ENCODE data around the gene MARCHF3.

The MARCHF3 gene

GRCh38 chr5:126959188-126959587 is 71.2 kb downstream of the MARCHF3 start (continued):
- TF ChIP-seq CREB5 (CRISPR knock-in tag; IDR thresholded peaks at IDR 0.05; ENCODE audit: low read depth) = no peak

GRCh38 chr5:126956991-126957390 is 73.4 kb downstream of the MARCHF3 start:
- ATAC-seq = no peak
- TF ChIP-seq CREB5 (CRISPR knock-in tag; IDR thresholded peaks at IDR 0.05; ENCODE audit: low read depth) (no peak), RARB (CRISPR knock-in tag; IDR thresholded peaks at IDR 0.05) (no peak), GLIS3 (CRISPR knock-in tag; IDR thresholded peaks at IDR 0.05) (no peak), SNAI2 (CRISPR knock-in tag; IDR thresholded peaks at IDR 0.05) (no peak), TSHZ2 (CRISPR knock-in tag; IDR thresholded peaks at IDR 0.05) (no peak), TCF4 (CRISPR knock-in tag; IDR thresholded peaks at IDR 0.05; ENCODE audit: borderline replicate concordance) (no peak), BACH2 (CRISPR knock-in tag; IDR thresholded peaks at IDR 0.05; ENCODE audit: borderline replicate concordance) (no peak), CSDC2 (CRISPR knock-in tag; IDR thresholded peaks at IDR 0.05) (no peak), PATZ1 (CRISPR knock-in tag; IDR thresholded peaks at IDR 0.05; ENCODE audit: borderline replicate concordance) (no peak), ZNF8 (CRISPR knock-in tag; IDR thresholded peaks at IDR 0.05) (no peak), ZNF565 (CRISPR knock-in tag; conservative IDR thresholded peaks at IDR 0.05; ENCODE audit: low read depth) (no peak)

GRCh38 chr5:126954981-126955380 is 75.4 kb downstream of the MARCHF3 start:
- no peak for TF ChIP-seq ZFP3 (CRISPR knock-in tag; IDR thresholded peaks at IDR 0.05)
- TF ChIP-seq POU6F1 (CRISPR knock-in tag; IDR thresholded peaks at IDR 0.05; ENCODE audit: borderline replicate concordance, low read depth) = no peak
- TF ChIP-seq RARB (CRISPR knock-in tag; IDR thresholded peaks at IDR 0.05) = no peak
- TF ChIP-seq PPARA (CRISPR knock-in tag; IDR thresholded peaks at IDR 0.05; ENCODE audit: borderline replicate concordance) = no peak
- no peak for TF ChIP-seq ZNF565 (CRISPR knock-in tag; conservative IDR thresholded peaks at IDR 0.05; ENCODE audit: low read depth)
- TF ChIP-seq ZC3H10 (CRISPR knock-in tag; IDR thresholded peaks at IDR 0.05) = no peak
- ATAC-seq = no peak

GRCh38 chr5:126953640-126954039 is 76.7 kb downstream of the MARCHF3 start:
- no peak for ATAC-seq
- TF ChIP-seq TOX (CRISPR knock-in tag; IDR thresholded peaks at IDR 0.05; ENCODE audit: borderline replicate concordance) (no peak), ARNTL (CRISPR knock-in tag; IDR thresholded peaks at IDR 0.05; ENCODE audit: borderline replicate concordance, low read depth) (no peak), ZNF8 (CRISPR knock-in tag; IDR thresholded peaks at IDR 0.05) (no peak), TSHZ2 (CRISPR knock-in tag; IDR thresholded peaks at IDR 0.05) (no peak), PATZ1 (CRISPR knock-in tag; IDR thresholded peaks at IDR 0.05; ENCODE audit: borderline replicate concordance) (no peak), GLIS3 (CRISPR knock-in tag; IDR thresholded peaks at IDR 0.05) (no peak), CSRNP3 (CRISPR knock-in tag; IDR thresholded peaks at IDR 0.05) (no peak), ZC3H10 (CRISPR knock-in tag; IDR thresholded peaks at IDR 0.05) (no peak), ISL1 (CRISPR knock-in tag; IDR thresholded peaks at IDR 0.05) (no peak), ESRRG (CRISPR knock-in tag; IDR thresholded peaks at IDR 0.05) (no peak), RARB (CRISPR knock-in tag; IDR thresholded peaks at IDR 0.05) (no peak), ZNF70 (CRISPR knock-in tag; IDR thresholded peaks at IDR 0.05) (no peak)
